Measurements from ENCODE around the gene IZUMO2.

- no peak for TF ChIP-seq CTCF (IDR thresholded peaks at IDR 0.05)
- no peak for TF ChIP-seq POLR2A (IDR thresholded peaks at IDR 0.05)
Observed at GRCh38 chr19:50189331-50189730, 26.2 kb upstream of the IZUMO2 start.

Data from esophagus squamous epithelium (tissue), 4 donors.